ENCODE results near the gene FBXO41. TPM values are rescaled to one million over a fixed set of nuclear protein-coding genes. Genes with fewer than 3 reads are reported as not detected.

The FBXO41 gene
- total and polyA plus RNA-seq, 2 donors: 2.8 to 8.2 TPM

Other genes starting within 250 kb of the FBXO41 start
- 11.0 TPM for gene SFXN5, start 212.8 kb downstream of the FBXO41 start, total RNA-seq
- gene SFXN5, start 212.8 kb downstream of the FBXO41 start, polyA plus RNA-seq: 6.2 TPM
- gene RAB11FIP5, start 171.5 kb downstream of the FBXO41 start, total RNA-seq: 0.71 TPM
- gene RAB11FIP5, start 171.5 kb downstream of the FBXO41 start, polyA plus RNA-seq: 3.8 TPM
- gene NOTO, start 81.9 kb downstream of the FBXO41 start, total RNA-seq: not detected
- 0.02 TPM for gene NOTO, start 81.9 kb downstream of the FBXO41 start, polyA plus RNA-seq
- gene SMYD5, start 70.2 kb downstream of the FBXO41 start, total RNA-seq: 11.5 TPM
- 14.5 TPM for gene SMYD5, start 70.2 kb downstream of the FBXO41 start, polyA plus RNA-seq
- gene PRADC1, start 51.2 kb downstream of the FBXO41 start, total RNA-seq: 20.2 TPM
- 15.4 TPM for gene PRADC1, start 51.2 kb downstream of the FBXO41 start, polyA plus RNA-seq
- gene CCT7, start 50.2 kb downstream of the FBXO41 start, total RNA-seq: 313 TPM
- gene CCT7, start 50.2 kb downstream of the FBXO41 start, polyA plus RNA-seq: 115 TPM
- 0.05 TPM for gene EGR4, start 9.1 kb upstream of the FBXO41 start, total RNA-seq
- gene EGR4, start 9.1 kb upstream of the FBXO41 start, polyA plus RNA-seq: 0.14 TPM
- gene ALMS1, start 101.4 kb upstream of the FBXO41 start, total RNA-seq: 19.5 TPM
- gene ALMS1, start 101.4 kb upstream of the FBXO41 start, polyA plus RNA-seq: 8.4 TPM

All from thymus (tissue), 2 donors.